ENCODE data around the gene WDR27. TPM values are rescaled to one million over a fixed set of nuclear protein-coding genes. Genes with fewer than 3 reads are reported as not detected.

WDR27 gene
- total RNA-seq, 2 donors from 2014 or later, result 33.4 to 46.9 TPM

DNA sequence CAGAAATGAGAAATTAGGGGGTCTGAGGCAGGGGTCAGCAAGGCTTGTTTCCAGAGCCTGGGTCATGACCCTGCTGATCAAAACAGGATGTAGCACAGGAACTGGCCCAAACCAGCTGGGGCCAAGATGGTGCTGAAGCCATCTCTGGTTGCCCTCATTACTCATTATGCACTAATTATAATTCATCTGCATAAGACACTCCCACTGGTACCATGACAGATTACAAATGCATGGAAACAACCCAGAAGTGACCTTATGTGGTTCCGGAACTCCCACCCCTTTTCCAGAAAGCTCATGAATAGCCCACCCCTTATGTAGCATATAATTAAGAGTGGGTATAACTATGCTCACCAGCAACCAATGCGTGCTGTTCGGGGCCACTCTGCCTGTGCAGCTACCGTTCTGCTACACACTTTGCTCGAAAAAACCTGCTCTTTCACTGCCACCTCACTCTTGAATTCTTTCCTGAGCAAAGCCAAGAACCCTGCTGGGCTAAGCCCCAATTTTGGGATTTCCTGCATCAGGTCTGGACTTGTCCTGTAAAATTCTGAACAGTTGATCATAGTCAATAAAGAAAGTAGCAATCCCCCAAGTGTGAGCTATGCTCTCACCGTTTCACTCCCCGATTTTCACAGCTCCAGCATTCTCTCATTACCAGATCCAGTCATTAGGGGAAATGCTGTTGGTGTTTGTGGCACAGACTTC lies 122.3 kb downstream of the WDR27 start:
- intact Hi-C loops (cut with DNase I, micrococcal nuclease), result no loop called here
- ATAC-seq (no peak), DNase-seq (no peak)

DNA sequence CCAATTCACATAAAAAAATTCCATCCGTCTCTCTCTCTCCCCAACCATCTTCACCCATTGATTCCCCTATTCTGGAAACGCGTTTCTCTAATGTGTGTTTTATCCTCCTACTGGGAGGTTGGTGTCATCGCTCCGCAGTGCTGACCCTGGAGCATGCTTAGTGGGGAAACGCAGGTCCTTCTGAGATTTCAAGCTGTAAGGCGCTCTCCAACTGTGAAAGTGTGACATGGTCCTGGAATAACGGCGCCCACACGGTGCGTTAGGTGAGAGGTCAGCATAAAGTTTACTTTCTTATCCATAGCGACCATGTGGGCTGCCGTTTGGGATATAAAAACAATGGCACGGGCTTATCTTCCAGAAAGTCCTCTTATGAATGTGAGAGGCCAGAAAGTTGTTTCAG lies 123.9 kb downstream of the WDR27 start:
- intact Hi-C loops (cut with DNase I, micrococcal nuclease), result no loop called here
- no peak for DNase-seq
- no peak for ATAC-seq

DNA sequence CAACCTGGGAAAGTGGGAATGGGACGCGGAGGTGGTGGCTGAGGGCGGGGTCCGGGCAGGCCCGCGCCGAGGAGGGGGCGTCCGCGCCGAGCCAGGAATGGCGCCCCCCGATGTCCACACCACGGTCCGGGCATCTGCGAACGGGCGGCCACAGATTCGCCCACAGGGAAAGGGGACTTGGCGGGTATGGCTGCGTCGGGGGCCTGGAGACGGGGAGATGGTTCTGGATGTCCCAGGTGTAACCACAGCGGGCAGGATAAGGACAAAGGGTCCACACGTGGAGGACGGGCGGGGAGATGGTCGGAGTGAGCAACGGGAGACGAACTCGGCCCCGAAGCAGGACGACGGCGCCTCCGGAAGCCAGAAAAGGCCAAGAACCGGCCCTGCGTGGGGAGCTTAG lies 124.6 kb downstream of the WDR27 start:
- no peak for ATAC-seq
- no peak for DNase-seq
- intact Hi-C loops (cut with DNase I, micrococcal nuclease), result no loop called here

DNA sequence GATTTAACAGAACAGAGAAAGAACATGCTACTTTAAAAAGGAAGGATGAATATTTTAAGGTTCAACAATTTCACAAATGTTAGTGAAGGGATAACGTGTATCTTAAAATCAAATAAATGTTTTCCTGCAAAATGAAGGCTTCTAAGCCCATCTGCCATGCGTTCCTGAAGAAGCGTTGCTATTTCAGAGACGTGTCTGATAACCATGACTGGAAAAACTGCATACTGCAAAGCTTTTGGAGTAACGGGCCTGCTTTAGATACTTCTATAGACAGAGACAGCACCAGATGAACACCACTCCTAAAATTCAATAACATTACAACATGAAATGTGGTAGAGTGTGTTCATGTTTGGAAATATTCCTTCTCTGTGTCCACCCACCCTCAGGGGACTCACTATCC lies 126.0 kb downstream of the WDR27 start:
- no peak for ATAC-seq
- intact Hi-C loops (cut with DNase I, micrococcal nuclease), result no loop called here
- no peak for DNase-seq

DNA sequence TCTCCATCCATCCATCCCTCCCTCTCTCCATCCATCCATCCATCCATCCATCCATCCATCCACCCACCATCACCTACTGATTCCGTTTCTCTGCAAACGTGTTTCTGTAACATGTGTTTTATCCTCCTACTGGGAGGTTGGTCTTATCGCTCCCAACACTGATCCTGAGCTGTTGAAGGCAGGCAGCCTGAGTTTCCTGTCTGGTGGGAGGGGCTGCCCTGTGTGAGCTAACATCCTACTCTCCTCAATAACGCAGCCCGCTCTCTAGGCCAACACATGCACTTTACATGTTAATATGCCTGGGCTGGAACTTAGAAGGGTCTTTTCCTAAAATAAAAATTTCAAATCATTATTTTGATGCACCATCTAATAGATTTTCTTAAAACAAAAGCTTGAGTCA lies 126.5 kb downstream of the WDR27 start:
- ATAC-seq, result no peak
- intact Hi-C loops (cut with DNase I, micrococcal nuclease), result no loop called here
- DNase-seq, result no peak

DNA sequence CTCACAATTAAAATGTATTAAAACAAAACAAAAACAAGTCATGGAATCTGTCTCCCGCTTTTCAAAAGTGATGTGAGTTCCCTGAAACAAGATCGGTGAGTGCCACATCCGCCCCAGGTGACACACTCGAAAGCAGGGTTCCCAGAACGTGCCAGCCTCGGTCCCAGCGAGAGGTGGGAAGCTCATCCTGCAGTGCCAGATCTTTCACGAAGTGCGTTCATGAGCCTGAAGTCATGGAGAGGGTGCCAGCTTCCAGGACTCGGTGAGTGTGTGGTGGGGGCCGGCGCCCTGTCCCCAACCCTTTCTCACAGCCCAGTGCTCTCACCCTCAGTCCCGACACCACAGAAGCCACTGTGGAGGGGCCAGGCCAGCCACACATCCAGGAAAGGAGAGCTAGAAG lies 127.4 kb downstream of the WDR27 start:
- ATAC-seq (no peak), DNase-seq (no peak)
- intact Hi-C loops (cut with DNase I, micrococcal nuclease), result no loop called here

DNA sequence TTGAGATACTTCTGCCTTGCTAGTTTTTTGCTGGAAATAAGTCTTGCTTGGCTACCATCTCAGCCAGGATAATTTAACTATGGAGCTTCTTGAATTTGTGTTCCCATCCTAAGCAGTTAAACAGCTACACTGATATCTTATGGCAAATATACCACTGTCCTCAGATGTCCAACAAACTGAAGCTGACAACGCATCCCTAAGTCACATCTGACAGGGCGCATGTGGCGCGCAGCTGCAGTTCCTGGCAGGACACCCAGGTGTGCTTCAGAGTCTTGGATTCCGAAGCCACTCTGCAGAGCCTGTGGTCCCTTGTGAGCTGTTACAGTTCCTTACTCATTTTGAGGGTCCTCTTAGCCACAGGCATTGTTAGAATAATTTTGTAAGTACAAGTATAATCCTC lies 127.9 kb downstream of the WDR27 start:
- intact Hi-C loops (cut with DNase I, micrococcal nuclease), result no loop called here
- ATAC-seq (no peak), DNase-seq (no peak)

DNA sequence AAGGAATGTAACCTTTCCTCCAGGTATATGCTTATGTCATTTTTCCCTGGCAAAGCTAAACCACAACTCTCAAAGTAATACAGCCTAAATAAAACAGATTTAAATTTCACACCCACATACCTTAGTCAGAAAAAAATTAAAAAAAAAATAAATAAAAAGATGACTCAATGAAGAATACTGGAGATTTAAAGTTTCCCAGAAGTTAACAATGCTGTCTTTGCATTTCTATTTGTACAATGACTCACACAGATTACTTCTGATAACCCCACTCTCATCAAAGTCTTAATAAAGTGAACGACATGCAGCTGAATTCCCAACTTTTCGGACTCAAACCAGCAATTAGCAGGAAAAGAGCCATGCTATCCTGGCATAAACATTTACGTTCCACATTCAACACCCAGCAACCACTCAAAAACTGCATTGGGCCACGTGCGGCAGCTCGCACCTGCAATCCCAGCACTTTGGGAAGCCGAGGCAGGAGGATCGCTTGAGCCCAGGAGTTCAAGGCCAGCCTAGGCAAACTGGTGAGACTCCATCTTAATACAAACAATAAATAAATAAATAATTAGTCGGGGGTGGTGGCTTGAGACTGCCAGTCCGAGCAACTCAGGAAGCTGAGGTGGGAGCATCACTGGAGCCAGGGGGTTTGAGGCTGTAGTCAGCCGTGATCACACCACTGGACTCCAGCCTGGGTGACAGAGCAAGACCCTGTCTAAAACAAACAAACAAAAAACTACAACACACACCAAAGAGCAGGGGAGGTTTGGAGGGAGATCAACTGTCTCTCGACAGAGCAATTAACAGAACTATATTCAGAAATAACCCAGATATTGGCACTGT lies 130.5 kb downstream of the WDR27 start:
- intact Hi-C loops (cut with DNase I, micrococcal nuclease), result no loop called here
- DNase-seq (no peak), ATAC-seq (no peak)

DNA sequence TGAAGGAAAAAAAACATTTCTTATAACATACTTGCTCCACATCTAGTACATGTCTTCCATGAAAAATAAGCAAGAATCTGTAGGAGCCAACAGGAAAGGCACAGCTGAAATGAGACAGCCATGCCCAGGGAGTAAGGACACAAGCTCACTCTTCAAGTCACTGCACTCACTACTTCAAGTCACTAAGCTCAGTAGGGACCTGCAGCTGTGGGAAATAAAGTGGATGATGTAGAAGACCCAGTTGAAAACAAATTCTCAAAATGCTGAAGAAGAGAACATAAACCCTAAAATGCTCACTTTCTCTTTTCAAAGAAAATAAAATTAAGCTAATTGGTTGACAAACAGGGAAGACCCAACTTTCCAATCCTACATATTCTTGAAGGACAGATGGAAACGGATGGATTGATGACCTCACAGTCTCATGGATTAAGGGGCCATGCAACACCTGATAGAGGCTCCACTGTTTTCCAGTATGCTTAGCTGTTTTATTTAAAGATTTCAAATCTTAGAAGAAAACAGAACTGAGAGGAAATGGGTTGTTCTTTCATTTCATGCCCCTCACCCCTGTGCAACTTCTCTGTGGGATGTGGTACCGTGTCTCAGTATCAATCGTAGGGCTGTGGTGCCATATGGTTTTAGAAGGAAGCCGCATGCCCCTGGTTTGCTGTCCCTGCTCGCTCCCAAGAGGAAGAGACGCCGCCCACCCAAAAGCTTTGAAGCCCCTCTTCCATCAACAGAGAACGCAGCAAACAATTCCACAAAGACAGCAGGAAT lies 133.3 kb downstream of the WDR27 start:
- ATAC-seq, result no peak
- intact Hi-C loops (cut with DNase I, micrococcal nuclease), result no loop called here
- DNase-seq, result no peak

DNA sequence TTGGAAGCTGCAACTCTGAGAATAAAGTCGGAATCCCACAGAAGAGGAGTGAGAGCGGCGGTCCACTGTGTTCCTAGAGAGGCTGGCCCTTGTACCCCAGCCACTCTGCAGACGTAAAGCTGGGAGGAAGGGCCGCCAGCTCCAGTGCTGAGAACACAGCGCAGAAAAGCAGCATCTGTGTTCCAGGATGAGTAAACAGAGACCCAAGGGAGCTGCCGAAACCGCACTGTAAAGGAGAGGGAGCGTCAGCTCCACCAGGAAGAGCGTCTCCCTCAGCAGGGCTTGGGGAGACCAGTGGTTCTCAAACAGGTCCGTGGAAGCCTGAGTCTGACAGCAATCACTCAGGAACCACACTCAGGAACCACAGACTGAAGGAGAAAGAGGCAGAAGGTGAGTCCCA lies 134.0 kb downstream of the WDR27 start:
- intact Hi-C loops (cut with DNase I, micrococcal nuclease), result no loop called here
- ATAC-seq, result no peak
- DNase-seq, result no peak

DNA sequence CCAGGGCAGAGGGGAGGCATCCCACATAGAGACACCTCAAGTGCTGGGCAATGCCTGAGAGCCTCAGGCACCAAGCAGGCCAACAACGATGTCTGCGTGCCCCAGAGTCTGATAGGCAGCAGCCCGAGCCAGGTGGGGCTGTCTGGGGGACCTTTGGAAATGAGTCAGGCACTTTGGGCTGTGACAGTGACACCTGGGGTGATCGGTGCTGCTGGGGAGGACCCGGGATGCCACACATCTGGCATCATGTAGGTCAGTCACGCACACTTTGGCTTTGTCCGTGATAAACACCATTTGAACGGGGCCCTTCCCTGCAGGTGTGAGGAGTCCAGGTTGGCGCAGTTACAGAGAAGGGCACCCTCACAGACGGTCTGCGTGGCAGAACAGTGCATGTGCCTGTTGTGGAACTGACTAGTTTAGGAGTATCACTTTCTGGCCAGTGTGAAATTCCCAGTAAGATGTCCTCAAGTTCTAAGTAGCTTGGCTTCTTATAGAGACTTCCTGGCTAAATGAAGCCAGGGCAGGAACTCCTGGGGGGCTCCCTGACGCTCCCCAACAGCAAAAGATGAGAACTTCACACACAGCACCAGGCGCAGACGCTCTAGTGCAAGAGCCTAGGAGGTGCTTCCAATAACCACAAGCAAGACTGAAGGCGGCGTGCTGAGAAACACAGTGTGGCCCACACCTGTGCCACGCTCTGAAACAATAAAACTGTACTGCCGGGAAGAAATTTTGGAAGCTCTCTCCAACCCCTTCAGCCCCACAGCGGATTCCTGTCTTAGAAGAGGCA lies 134.7 kb downstream of the WDR27 start:
- ATAC-seq (no peak), DNase-seq (no peak)
- intact Hi-C loops (cut with DNase I, micrococcal nuclease), result no loop called here

DNA sequence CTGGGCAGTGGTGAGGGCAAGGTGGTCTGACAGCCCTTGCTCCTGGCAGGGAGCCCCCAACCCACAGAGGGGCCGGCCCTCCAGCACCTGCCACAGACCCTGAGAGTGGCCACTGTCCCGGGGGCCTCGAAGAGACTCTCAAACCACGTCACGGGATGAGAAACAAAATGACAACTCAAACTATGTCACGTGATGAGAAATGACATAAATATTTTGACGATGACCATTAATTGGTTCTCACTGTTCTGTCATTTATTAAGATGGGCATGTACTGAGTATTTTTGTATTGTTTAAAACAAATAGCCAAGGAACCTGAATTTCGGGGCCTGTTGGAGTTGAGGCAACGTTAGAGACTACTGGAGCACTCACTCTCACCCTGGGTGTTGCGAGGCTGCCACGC lies 135.5 kb downstream of the WDR27 start:
- ATAC-seq (no peak), DNase-seq (no peak)
- intact Hi-C loops (cut with DNase I, micrococcal nuclease), result no loop called here

DNA sequence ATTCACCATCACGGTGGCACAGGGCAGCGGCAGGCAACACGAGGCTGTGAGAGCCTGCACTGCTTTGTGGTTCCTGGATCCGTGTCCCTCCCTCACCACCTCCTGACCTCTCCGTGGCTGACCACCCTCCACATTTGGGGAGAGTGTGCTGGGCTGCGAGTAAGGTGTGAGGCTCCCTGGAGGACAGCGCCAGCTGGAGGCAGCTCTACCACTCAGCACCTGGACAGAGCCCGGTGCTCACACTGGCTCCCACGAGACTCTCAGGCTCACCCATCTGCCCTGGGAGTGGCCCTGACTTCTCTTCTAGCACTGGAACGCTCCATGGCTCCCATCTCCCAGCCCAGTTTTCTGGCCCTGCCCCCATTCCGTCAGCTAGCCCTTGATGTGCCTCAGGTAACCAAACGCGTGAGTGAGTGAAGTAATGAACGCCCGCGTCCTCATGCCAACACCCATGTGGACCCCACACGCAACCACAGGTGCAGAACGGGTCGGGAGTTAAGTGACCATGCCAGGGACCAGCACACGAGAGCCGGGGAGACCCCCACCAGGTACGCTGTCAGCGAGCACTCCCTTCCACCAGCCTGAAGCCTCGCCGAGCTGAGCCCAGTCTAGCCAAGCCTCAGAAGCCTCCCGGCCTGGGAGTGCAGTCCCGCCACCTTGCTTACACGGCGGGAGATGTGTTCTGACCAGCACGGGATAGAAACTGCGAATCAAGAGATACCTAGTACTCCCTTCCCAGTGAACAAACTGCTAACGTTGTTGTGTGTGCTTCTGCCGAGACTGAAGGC lies 137.2 kb downstream of the WDR27 start:
- DNase-seq, result no peak
- no peak for ATAC-seq
- intact Hi-C loops (cut with DNase I, micrococcal nuclease), result no loop called here

DNA sequence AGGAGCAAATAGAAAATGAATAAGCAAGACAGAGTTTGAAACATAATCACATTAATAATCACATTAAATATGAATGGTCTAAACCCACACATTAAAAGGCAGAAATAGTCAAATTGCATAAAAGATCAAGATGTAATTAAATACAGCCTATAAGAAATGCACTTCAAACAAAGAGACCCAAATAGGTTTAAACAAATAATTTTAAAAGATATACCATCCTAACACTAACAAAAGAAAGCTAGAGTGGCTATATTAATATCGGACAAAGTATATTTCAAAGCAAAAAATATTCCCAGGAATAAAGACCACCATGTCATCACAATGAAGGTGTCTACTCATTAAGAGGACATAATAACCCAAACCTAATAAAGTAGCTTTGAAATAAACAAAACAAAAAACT lies 140.2 kb downstream of the WDR27 start:
- intact Hi-C loops (cut with DNase I, micrococcal nuclease), result no loop called here
- no peak for ATAC-seq
- no peak for DNase-seq

DNA sequence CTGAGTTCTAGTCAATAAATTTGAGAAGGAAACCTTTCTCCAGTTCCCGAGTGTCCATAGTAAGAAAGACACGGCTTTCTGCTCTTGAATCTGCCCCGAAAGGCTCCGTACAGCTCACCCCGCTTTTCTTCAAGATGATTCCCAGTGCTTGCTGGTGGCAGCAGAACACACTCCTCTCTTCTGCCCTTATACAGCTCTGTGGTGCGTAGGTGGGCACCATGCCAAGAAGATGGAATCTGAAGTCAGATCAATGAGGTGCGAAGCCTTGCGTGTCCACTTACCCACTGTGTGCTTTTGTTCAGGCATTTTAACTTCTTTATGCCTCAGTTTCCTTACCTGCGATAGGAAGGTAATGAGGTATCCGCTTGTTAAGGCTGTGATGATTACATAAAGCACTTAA lies 142.2 kb downstream of the WDR27 start:
- intact Hi-C loops (cut with DNase I, micrococcal nuclease), result no loop called here
- DNase-seq (no peak), ATAC-seq (no peak)

DNA sequence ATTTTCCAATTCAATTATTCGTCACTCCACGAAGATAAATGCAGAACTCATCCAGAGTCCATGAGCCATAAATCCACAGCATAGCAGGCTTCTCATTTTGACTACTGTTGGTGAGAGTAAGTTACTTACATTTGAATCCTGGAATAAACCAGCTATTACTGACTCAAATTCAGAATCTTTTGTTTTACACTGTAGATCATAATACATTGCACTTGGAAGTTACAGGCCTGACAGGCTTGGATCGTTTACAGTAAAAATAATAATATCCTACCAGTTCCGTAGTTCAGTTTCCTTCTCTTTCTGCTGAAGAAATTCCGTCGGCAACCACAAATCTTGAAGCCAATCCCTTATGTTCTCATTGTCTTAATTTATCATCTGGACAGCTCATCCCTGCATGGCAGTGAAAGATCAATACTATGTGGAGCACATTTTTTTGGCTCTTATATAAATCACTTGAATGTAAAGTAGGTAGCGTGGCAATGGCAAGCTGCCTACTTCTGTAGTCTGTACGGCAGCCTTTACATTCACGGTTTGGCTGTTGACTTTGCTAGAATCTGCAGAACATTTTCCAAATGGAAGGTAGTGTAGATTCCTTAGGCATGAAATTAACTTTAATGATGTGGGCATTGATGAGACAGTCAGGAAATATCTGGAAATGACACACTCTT lies 142.9 kb downstream of the WDR27 start:
- no peak for ATAC-seq
- intact Hi-C loops (cut with DNase I, micrococcal nuclease), result no loop called here
- DNase-seq, result no peak

DNA sequence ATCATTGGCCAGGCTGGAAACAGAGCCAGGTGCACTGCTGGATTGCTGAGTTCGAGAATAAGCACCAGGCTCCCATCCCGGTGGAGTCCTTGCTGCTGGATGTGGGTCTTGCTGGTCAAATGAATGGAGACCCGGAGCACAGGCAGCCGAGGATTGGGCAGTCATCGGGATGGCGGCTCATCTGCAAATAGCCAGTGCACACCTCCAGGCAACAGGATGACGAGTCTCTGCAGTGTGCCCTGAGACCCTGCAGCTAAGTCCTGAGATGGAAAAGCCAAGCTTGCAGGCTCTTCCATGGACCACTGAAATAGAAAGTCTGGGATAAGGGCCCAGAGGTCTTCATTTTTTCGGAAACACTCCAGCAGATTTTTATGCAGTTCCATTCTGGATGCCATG lies 143.5 kb downstream of the WDR27 start:
- intact Hi-C loops (cut with DNase I, micrococcal nuclease), result no loop called here
- ATAC-seq (no peak), DNase-seq (no peak)

DNA sequence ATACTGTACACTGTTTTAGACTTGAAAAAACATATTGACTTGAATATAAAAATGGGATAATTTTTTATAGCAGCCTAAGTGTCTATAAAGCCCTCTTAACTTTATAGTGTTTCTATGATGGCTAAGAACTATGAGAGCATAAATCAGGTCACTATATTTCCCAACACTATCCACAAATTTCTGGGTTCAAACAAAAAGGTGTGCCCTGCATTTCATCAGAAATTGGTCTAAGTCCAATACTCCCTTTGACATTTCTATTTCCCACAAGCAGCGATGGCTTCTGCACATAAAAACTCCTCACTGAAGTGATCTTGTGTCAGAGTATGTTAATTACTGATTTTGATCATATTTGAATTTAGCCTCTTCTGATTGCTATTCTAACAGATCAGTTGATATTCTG lies 143.9 kb downstream of the WDR27 start:
- intact Hi-C loops (cut with DNase I, micrococcal nuclease), result no loop called here
- ATAC-seq, result no peak
- no peak for DNase-seq

All from left colon (tissue), 2 donors.